Activated CD8-positive, alpha-beta memory T cell treated with anti-CD3 and anti-CD28 coated beads, Interleukin-2, amount 50 U/mL, for 24 hours (primary cell): ENCODE measurements around the gene SH2B3.
A peak's percentile ranks its signal among the peaks of the same experiment; 100 is the strongest.

Source experiments
- DNase-seq: peaks from one replicate; pipeline ENCODE4 v3.0.0-alpha.2; 2020; ENCODE audit errors: extremely low read depth

SH2B3 gene

GRCh38 chr12:111443586-111443985 is 37.9 kb downstream of the SH2B3 start:
- no peak for DNase-seq

- DNase-seq = no peak
These were observed 38.7 kb downstream of the SH2B3 start for GRCh38 chr12:111444314-111444924.

GRCh38 chr12:111444925-111445725 is 39.4 kb downstream of the SH2B3 start:
- DNase-seq = peak; percentile 68

GRCh38 chr12:111445726-111446581 is 40.2 kb downstream of the SH2B3 start:
- no peak for DNase-seq

GRCh38 chr12:111446631-111447570 is 41.2 kb downstream of the SH2B3 start:
- no peak for DNase-seq

GRCh38 chr12:111447571-111448265 is 42.0 kb downstream of the SH2B3 start:
- DNase-seq = no peak

- DNase-seq = no peak
These were observed 42.6 kb downstream of the SH2B3 start for GRCh38 chr12:111448266-111448830.

GRCh38 chr12:111448846-111449790 is 43.4 kb downstream of the SH2B3 start:
- no peak for DNase-seq

GRCh38 chr12:111450676-111451075 is 45.0 kb downstream of the SH2B3 start:
- DNase-seq = no peak

- no peak for DNase-seq
These were observed 45.5 kb downstream of the SH2B3 start for GRCh38 chr12:111451232-111451631.

- DNase-seq = no peak
These were observed 46.0 kb downstream of the SH2B3 start for GRCh38 chr12:111451649-111452129.

- DNase-seq = no peak
These were observed 47.6 kb downstream of the SH2B3 start for GRCh38 chr12:111453071-111453989.

GRCh38 chr12:111454311-111454710 is 48.6 kb downstream of the SH2B3 start:
- no peak for DNase-seq

- DNase-seq = no peak
These were observed 49.2 kb downstream of the SH2B3 start for GRCh38 chr12:111454716-111455447.

- no peak for DNase-seq
These were observed 50.0 kb downstream of the SH2B3 start for GRCh38 chr12:111455448-111456320.

GRCh38 chr12:111457071-111457470 is 51.3 kb downstream of the SH2B3 start:
- DNase-seq = no peak
